DMS153 treated with DMSO at 0.1 percent for 48 hours (cell line): ENCODE measurements around the gene NCKAP5L.

Source experiments
- DNase-seq: peaks from one replicate; lab custom pipeline; 2025; ENCODE audit not compliant: unreplicated experiment; lab: John Stamatoyannopoulos, UW

The NCKAP5L gene

DNA sequence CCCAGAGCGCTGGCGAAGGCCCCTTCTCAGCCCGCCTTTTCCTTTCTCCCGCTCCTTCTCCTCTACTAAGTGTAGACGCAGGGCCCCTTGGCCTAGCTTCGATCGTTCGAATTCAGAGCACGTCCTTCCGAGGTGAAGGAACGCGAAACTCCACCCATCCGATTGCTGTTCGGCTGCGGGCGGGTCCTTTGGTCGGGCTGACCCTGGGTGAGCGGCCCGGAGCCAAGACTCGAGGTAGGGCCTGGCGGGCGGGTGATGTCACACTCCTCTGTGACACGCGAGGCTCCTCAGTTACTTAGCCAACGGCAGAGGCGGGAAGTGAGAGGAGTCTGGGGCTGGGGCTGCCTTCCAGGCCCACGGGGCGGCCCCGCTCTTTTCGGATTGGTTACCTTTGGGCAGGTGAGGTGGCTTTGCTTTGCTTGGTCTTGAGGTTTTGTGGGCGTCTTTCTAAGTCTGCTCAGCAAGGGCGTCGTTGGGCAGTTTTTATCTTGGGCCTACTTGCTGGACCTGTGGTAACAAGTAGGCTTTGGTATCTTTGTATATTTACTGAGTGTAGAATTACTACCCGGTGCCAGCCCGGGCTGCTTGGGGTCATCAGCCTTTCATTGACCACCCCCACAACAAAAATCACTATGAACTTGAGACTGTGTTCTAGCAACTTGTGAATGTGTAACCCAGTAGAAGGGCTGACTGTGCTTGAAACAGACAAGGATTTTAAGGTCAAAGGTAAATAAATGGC lies 86.2 kb downstream of the NCKAP5L start:
- no peak for DNase-seq
